ENCODE data around the gene PDCL3. TPM values are rescaled to one million over a fixed set of nuclear protein-coding genes. Genes with fewer than 3 reads are reported as not detected.
A peak's percentile ranks its signal among the peaks of the same experiment; 100 is the strongest.

PDCL3 gene
- total and polyA plus RNA-seq, 3 experiments from 2014 or later, result 46.5 to 54.1 (median 52.0) TPM

- H3K4me3 Mint-ChIP-seq, result no peak overlapping the region
- H3K27me3 Mint-ChIP-seq, result peaks cover 8 to 29% of the 10 kb centered on the region in 2 donors
- no peak overlapping the region for H3K27ac ChIP-seq (ENCODE audit: low read depth, low read length)
- no peak overlapping the region for H3K27ac Mint-ChIP-seq
- H3K9me3 Mint-ChIP-seq, result no peaks in the 10 kb centered on the region
- no peak for DNase-seq
- ChIA-PET CTCF (interaction anchor here (0.7 kb wide), 1 partner anchor 12 kb away, joined by 4 read pairs; no protein-coding TSS in a partner anchor), POLR2A (no interaction called here)
- H3K4me1 Mint-ChIP-seq, result peaks cover 0 to 2% (median 0%) of the 10 kb centered on the region in 3 donors
- no peaks in the 10 kb centered on the region for H3K9me3 ChIP-seq (ENCODE audit: low read length)
- H3K36me3 Mint-ChIP-seq, result peaks cover 0 to 6% (median 3%) of the 10 kb centered on the region in 3 donors
- H3K36me3 ChIP-seq (ENCODE audit: insufficient read depth, low read length), result no peaks in the 10 kb centered on the region
- no peaks in the 10 kb centered on the region for H3K27me3 ChIP-seq (ENCODE audit: insufficient read depth, low read length, poor library complexity, severe bottlenecking)
- no peaks in the 10 kb centered on the region for H3K4me1 ChIP-seq (ENCODE audit: insufficient read depth, low read length)
- H3K4me3 ChIP-seq (ENCODE audit: low read length), result no peak overlapping the region
Observed at GRCh38 chr2:100544911-100545596, 17.7 kb upstream of the PDCL3 start.

- H3K4me3 ChIP-seq (ENCODE audit: low read length), result no peak overlapping the region
- no peaks in the 10 kb centered on the region for H3K4me1 ChIP-seq (ENCODE audit: insufficient read depth, low read length)
- ChIA-PET POLR2A (no interaction called here), CTCF (no interaction called here)
- H3K36me3 ChIP-seq (ENCODE audit: insufficient read depth, low read length), result no peaks in the 10 kb centered on the region
- H3K36me3 Mint-ChIP-seq, result peaks cover 0 to 6% (median 3%) of the 10 kb centered on the region in 3 donors
- H3K4me1 Mint-ChIP-seq, result no peaks in the 10 kb centered on the region
- H3K9me3 ChIP-seq (ENCODE audit: low read length), result no peaks in the 10 kb centered on the region
- no peak for DNase-seq
- no peak overlapping the region for H3K4me3 Mint-ChIP-seq
- peak overlapping the region in 1 of 8 donors; percentile 17 for H3K27ac Mint-ChIP-seq
- no peaks in the 10 kb centered on the region for H3K9me3 Mint-ChIP-seq
- H3K27ac ChIP-seq (ENCODE audit: low read depth, low read length), result no peak overlapping the region
- H3K27me3 ChIP-seq (ENCODE audit: insufficient read depth, low read length, poor library complexity, severe bottlenecking), result no peaks in the 10 kb centered on the region
- peaks cover 7 to 29% of the 10 kb centered on the region in 2 donors for H3K27me3 Mint-ChIP-seq
Observed at GRCh38 chr2:100546469-100546868, 16.3 kb upstream of the PDCL3 start.

GRCh38 chr2:100548771-100549170, 14.0 kb upstream of the PDCL3 start:
- no peak overlapping the region for H3K4me3 Mint-ChIP-seq
- H3K27ac Mint-ChIP-seq, result no peak overlapping the region
- CTCF ChIA-PET, result no interaction called here
- peaks cover 0 to 6% (median 3%) of the 10 kb centered on the region in 3 donors for H3K36me3 Mint-ChIP-seq
- no peaks in the 10 kb centered on the region for H3K4me1 ChIP-seq (ENCODE audit: insufficient read depth, low read length)
- peaks cover 0 to 1% (median 0%) of the 10 kb centered on the region in 3 donors for H3K4me1 Mint-ChIP-seq
- H3K27me3 Mint-ChIP-seq, result peaks cover 7 to 29% of the 10 kb centered on the region in 2 donors
- no peaks in the 10 kb centered on the region for H3K27me3 ChIP-seq (ENCODE audit: insufficient read depth, low read length, poor library complexity, severe bottlenecking)
- no peaks in the 10 kb centered on the region for H3K9me3 ChIP-seq (ENCODE audit: low read length)
- no peaks in the 10 kb centered on the region for H3K36me3 ChIP-seq (ENCODE audit: insufficient read depth, low read length)
- no peak for DNase-seq
- H3K9me3 Mint-ChIP-seq, result no peaks in the 10 kb centered on the region
- POLR2A ChIA-PET, result no interaction called here
- H3K4me3 ChIP-seq (ENCODE audit: low read length), result no peak overlapping the region
- H3K27ac ChIP-seq (ENCODE audit: low read depth, low read length), result no peak overlapping the region

- no peaks in the 10 kb centered on the region for H3K27me3 ChIP-seq (ENCODE audit: insufficient read depth, low read length, poor library complexity, severe bottlenecking)
- no peak overlapping the region for H3K4me3 Mint-ChIP-seq
- no peak for DNase-seq
- H3K4me1 ChIP-seq (ENCODE audit: insufficient read depth, low read length), result peaks cover 13% of the 10 kb centered on the region
- no peaks in the 10 kb centered on the region for H3K36me3 ChIP-seq (ENCODE audit: insufficient read depth, low read length)
- ChIA-PET POLR2A (no interaction called here), CTCF (interaction anchor here (1.8 kb wide), 1 partner anchor 11 kb away, joined by 5 read pairs; the partner anchor contains the start of gene PDCL3)
- H3K36me3 Mint-ChIP-seq, result peaks cover 0 to 12% (median 3%) of the 10 kb centered on the region in 3 donors
- H3K4me1 Mint-ChIP-seq, result peaks cover 15 to 16% (median 16%) of the 10 kb centered on the region in 3 donors
- no peak overlapping the region for H3K27ac ChIP-seq (ENCODE audit: low read depth, low read length)
- H3K9me3 ChIP-seq (ENCODE audit: low read length), result no peaks in the 10 kb centered on the region
- peaks cover 7 to 22% of the 10 kb centered on the region in 2 donors for H3K27me3 Mint-ChIP-seq
- H3K4me3 ChIP-seq (ENCODE audit: low read length), result no peak overlapping the region
- no peaks in the 10 kb centered on the region for H3K9me3 Mint-ChIP-seq
- no peak overlapping the region for H3K27ac Mint-ChIP-seq
Observed at GRCh38 chr2:100551303-100551702, 11.5 kb upstream of the PDCL3 start.

- no peak overlapping the region for H3K27ac ChIP-seq (ENCODE audit: low read depth, low read length)
- Mint-ChIP-seq H3K4me3 (peak overlapping the region in 6 of 7 donors; percentile 22 to 68 (median 52)), H3K4me1 (peaks cover 15 to 18% (median 16%) of the 10 kb centered on the region in 3 donors), H3K36me3 (peaks cover 0 to 5% (median 0%) of the 10 kb centered on the region in 3 donors), H3K9me3 (no peaks in the 10 kb centered on the region), H3K27ac (peak overlapping the region in 6 of 8 donors; percentile 48 to 90 (median 82)), H3K27me3 (peaks cover 0 to 1% of the 10 kb centered on the region in 2 donors)
- DNase-seq, result peak; percentile 6 to 54 (median 15)
- H3K36me3 ChIP-seq (ENCODE audit: insufficient read depth, low read length), result no peaks in the 10 kb centered on the region
- H3K4me1 ChIP-seq (ENCODE audit: insufficient read depth, low read length), result peaks cover 13% of the 10 kb centered on the region
- no peak overlapping the region for H3K4me3 ChIP-seq (ENCODE audit: low read length)
- CTCF ChIA-PET, result no interaction called here
- no peaks in the 10 kb centered on the region for H3K9me3 ChIP-seq (ENCODE audit: low read length)
- POLR2A ChIA-PET, result no interaction called here
- no peaks in the 10 kb centered on the region for H3K27me3 ChIP-seq (ENCODE audit: insufficient read depth, low read length, poor library complexity, severe bottlenecking)
Observed at GRCh38 chr2:100554798-100555407, 7.9 kb upstream of the PDCL3 start.

GRCh38 chr2:100556746-100557145, 6.0 kb upstream of the PDCL3 start:
- ChIA-PET CTCF (interaction anchor here (1.4 kb wide), 1 partner anchor 12 kb away, joined by 4 read pairs; no protein-coding TSS in a partner anchor), POLR2A (no interaction called here)
- H3K9me3 Mint-ChIP-seq, result no peaks in the 10 kb centered on the region
- no peak overlapping the region for H3K4me3 Mint-ChIP-seq
- no peaks in the 10 kb centered on the region for H3K27me3 Mint-ChIP-seq
- no peak overlapping the region for H3K27ac ChIP-seq (ENCODE audit: low read depth, low read length)
- H3K4me1 ChIP-seq (ENCODE audit: insufficient read depth, low read length), result peaks cover 23% of the 10 kb centered on the region
- H3K36me3 Mint-ChIP-seq, result peaks cover 0 to 5% (median 0%) of the 10 kb centered on the region in 3 donors
- H3K9me3 ChIP-seq (ENCODE audit: low read length), result no peaks in the 10 kb centered on the region
- H3K27me3 ChIP-seq (ENCODE audit: insufficient read depth, low read length, poor library complexity, severe bottlenecking), result no peaks in the 10 kb centered on the region
- H3K4me1 Mint-ChIP-seq, result peaks cover 22 to 27% (median 23%) of the 10 kb centered on the region in 3 donors
- DNase-seq, result no peak
- no peaks in the 10 kb centered on the region for H3K36me3 ChIP-seq (ENCODE audit: insufficient read depth, low read length)
- no peak overlapping the region for H3K4me3 ChIP-seq (ENCODE audit: low read length)
- no peak overlapping the region for H3K27ac Mint-ChIP-seq

GRCh38 chr2:100560216-100560830, 2.5 kb upstream of the PDCL3 start:
- Histone ChIP-seq H3K27me3 (ENCODE audit: insufficient read depth, low read length, poor library complexity, severe bottlenecking) (no peaks in the 10 kb centered on the region), H3K36me3 (ENCODE audit: insufficient read depth, low read length) (no peaks in the 10 kb centered on the region), H3K4me1 (ENCODE audit: insufficient read depth, low read length) (peaks cover 24% of the 10 kb centered on the region), H3K9me3 (ENCODE audit: low read length) (no peaks in the 10 kb centered on the region), H3K27ac (ENCODE audit: low read depth, low read length) (no peak overlapping the region), H3K4me3 (ENCODE audit: low read length) (no peak overlapping the region)
- H3K4me1 Mint-ChIP-seq, result peaks cover 23 to 39% (median 30%) of the 10 kb centered on the region in 3 donors
- H3K4me3 Mint-ChIP-seq, result peak overlapping the region in 1 of 7 donors; percentile 55
- H3K27ac Mint-ChIP-seq, result peak overlapping the region in 7 of 8 donors; percentile 42 to 96 (median 68)
- POLR2A ChIA-PET, result no interaction called here
- no peaks in the 10 kb centered on the region for H3K9me3 Mint-ChIP-seq
- no peaks in the 10 kb centered on the region for H3K27me3 Mint-ChIP-seq
- CTCF ChIA-PET, result interaction anchor here (1.7 kb wide), 1 partner anchor 27 kb away, joined by 6 read pairs; no protein-coding TSS in a partner anchor
- no peak for DNase-seq
- peaks cover 0 to 6% (median 0%) of the 10 kb centered on the region in 3 donors for H3K36me3 Mint-ChIP-seq

GRCh38 chr2:100561191-100561590, 1.6 kb upstream of the PDCL3 start:
- peaks cover 22% of the 10 kb centered on the region for H3K4me1 ChIP-seq (ENCODE audit: insufficient read depth, low read length)
- DNase-seq, result no peak
- H3K9me3 ChIP-seq (ENCODE audit: low read length), result no peaks in the 10 kb centered on the region
- Mint-ChIP-seq H3K9me3 (no peaks in the 10 kb centered on the region), H3K27ac (peak overlapping the region; percentile 82 to 99 (median 98)), H3K27me3 (no peaks in the 10 kb centered on the region), H3K4me1 (peaks cover 24 to 44% (median 35%) of the 10 kb centered on the region in 3 donors), H3K36me3 (peaks cover 0 to 11% (median 2%) of the 10 kb centered on the region in 3 donors), H3K4me3 (peak overlapping the region in 5 of 7 donors; percentile 24 to 65 (median 52))
- CTCF ChIA-PET, result interaction anchor here (1.5 kb wide), 1 partner anchor 33 kb away, joined by 5 read pairs; no protein-coding TSS in a partner anchor
- H3K27me3 ChIP-seq (ENCODE audit: insufficient read depth, low read length, poor library complexity, severe bottlenecking), result no peaks in the 10 kb centered on the region
- H3K36me3 ChIP-seq (ENCODE audit: insufficient read depth, low read length), result peaks cover under 1% of the 10 kb centered on the region
- POLR2A ChIA-PET, result no interaction called here
- H3K4me3 ChIP-seq (ENCODE audit: low read length), result no peak overlapping the region
- H3K27ac ChIP-seq (ENCODE audit: low read depth, low read length), result no peak overlapping the region
